GM12864 (cell line): Measurements from ENCODE around the gene SLC22A16.

Experiments
- DNase-seq: peaks from one replicate; pipeline ENCODE4 v3.0.0-alpha.2; 2011; ENCODE audit warnings: low read depth
- H3K4me3 ChIP-seq: 2 replicates; pipeline ENCODE4 v1.5.1; 2011; ENCODE audit warnings: mild to moderate bottlenecking, low read depth, low read length, control low read depth
- CTCF ChIP-seq: IDR thresholded peaks from 2 replicates; pipeline ENCODE4 v1.5.1; 2011; ENCODE audit warnings: low read depth, mild to moderate bottlenecking, moderate library complexity, low read length, control low read depth, inconsistent platforms; ENCODE audit errors: missing control alignments

SLC22A16 gene

GRCh38 chr6:110419028-110419739 is 57.2 kb downstream of the SLC22A16 start:
- no peak for DNase-seq
- no peak for TF ChIP-seq CTCF
- no peak overlapping the region for H3K4me3 ChIP-seq

- no peak for TF ChIP-seq CTCF
- DNase-seq = no peak
- no peak overlapping the region for H3K4me3 ChIP-seq
Measured at GRCh38 chr6:110418594-110418993, 57.8 kb downstream of the SLC22A16 start.

GRCh38 chr6:110415086-110415916 is 61.1 kb downstream of the SLC22A16 start, which contains the start of gene DDO:
Gene DDO, minus strand, starts transcription at chr6:110415575. Its CDS starts 2,113 bp downstream, at chr6:110413462.
- no peak within 1 kb of the TSS for H3K4me3 ChIP-seq
- TF ChIP-seq CTCF = no peak

GRCh38 chr6:110414669-110415068 is 61.7 kb downstream of the SLC22A16 start:
- DNase-seq = no peak
- TF ChIP-seq CTCF = no peak
- H3K4me3 ChIP-seq = no peak overlapping the region

More at GRCh38 chr6:110415086-110415916, 61.1 kb downstream of the SLC22A16 start, which contains the start of gene DDO:
- DNase-seq = no peak

GRCh38 chr6:110412360-110412759 is 64.1 kb downstream of the SLC22A16 start:
- H3K4me3 ChIP-seq = no peak overlapping the region
- TF ChIP-seq CTCF = no peak
- no peak for DNase-seq

GRCh38 chr6:110410511-110410910 is 65.9 kb downstream of the SLC22A16 start:
- H3K4me3 ChIP-seq = no peak overlapping the region
- TF ChIP-seq CTCF = no peak
- DNase-seq = no peak
